Endothelial cell of umbilical vein (primary cell): Measurements from ENCODE around the gene IQGAP3. TPM values are rescaled to one million over a fixed set of nuclear protein-coding genes. Genes with fewer than 3 reads are reported as not detected.
A peak's percentile ranks its signal among the peaks of the same experiment; 100 is the strongest.

Experiments
- BruUV-seq: library from RNA; stranded (reverse); fragments of 400-500 nt; replicated peaks from 2 replicates; lab custom pipeline; 2021; lab: Mats Ljungman, UMichigan
- CTCF ChIA-PET: fragments of 300-600, 350-600 bp; sonication (Branson Sonifier 250); formaldehyde crosslinking; loops from one replicate; lab custom pipeline; 2021; ENCODE audit warnings: antibody characterized with exemption, inconsistent platforms; lab: Charles Lee
- POLR2A ChIA-PET: fragments of 300-600, 350-600 bp; sonication (Branson Sonifier 250); formaldehyde crosslinking; loops from one replicate; lab custom pipeline; 2021; ENCODE audit warnings: antibody characterized with exemption, inconsistent platforms; lab: Charles Lee
- DNase-seq: peaks from one replicate; pipeline ENCODE4 v3.0.0-alpha.2; 2011; ENCODE audit warnings: low read depth, low spot score
- FAIRE-seq: peaks from 2 replicates; lab custom pipeline; 2011; peaks lifted over from hg19 to GRCh38; lab: Jason Lieb, UNC
- H2AFZ ChIP-seq: 2 replicates; pipeline ENCODE4 v1.6.0; 2012; ENCODE audit warnings: low read depth, low read length, control low read depth, inconsistent platforms
- H3K27ac ChIP-seq: 2 replicates; pipeline ENCODE4 v1.5.1; 2011; ENCODE audit warnings: low read depth, mild to moderate bottlenecking, control low read depth, low read length, moderate library complexity; ENCODE audit not compliant: insufficient read depth
- H3K27me3 ChIP-seq, 2 experiments: 2 replicates each; pipeline versions ENCODE4 v1.6.0 to v1.6.1; 2011; ENCODE audit warnings: low read length in 2 of 2, mixed read lengths in 1 of 2; ENCODE audit not compliant: control insufficient read depth in 2 of 2, insufficient read depth in 2 of 2
- H3K36me3 ChIP-seq, 2 experiments: 2 replicates in 1 of 2; 3 replicates in 1 of 2; pipeline ENCODE4 v1.5.1; 2011; ENCODE audit warnings: low read length in 2 of 2, mild to moderate bottlenecking in 1 of 2, moderate library complexity in 1 of 2; ENCODE audit not compliant: control insufficient read depth in 2 of 2, insufficient read depth in 2 of 2; ENCODE audit errors: extremely low read depth in 1 of 2
- H3K4me1 ChIP-seq: 3 replicates; pipeline ENCODE4 v1.5.1; 2011; ENCODE audit warnings: mild to moderate bottlenecking, low read length; ENCODE audit not compliant: control insufficient read depth, insufficient read depth; ENCODE audit errors: extremely low read depth
- H3K4me2 ChIP-seq: 2 replicates; pipeline ENCODE4 v1.6.1; 2011; ENCODE audit warnings: low read length, control low read depth, mixed read lengths; ENCODE audit not compliant: insufficient read depth
- H3K4me3 ChIP-seq, 3 experiments: fragments of 200-600 bp in 1 of 3; sonication (generic), shearing (Covaris generic) in 1 of 3; replicated peaks in 1 of 3; 2 replicates each; pipeline ENCODE4 v1.5.1; 2011 to 2016; ENCODE audit warnings: control low read depth in 3 of 3, low read length in 3 of 3, mild to moderate bottlenecking in 2 of 3, inconsistent platforms in 1 of 3, low read depth in 1 of 3, moderate library complexity in 1 of 3; ENCODE audit not compliant: insufficient read depth in 1 of 3
- H3K79me2 ChIP-seq: 2 replicates; pipeline ENCODE4 v1.6.0; 2012; ENCODE audit warnings: low read length, inconsistent platforms; ENCODE audit not compliant: control insufficient read depth, insufficient read depth
- H3K9ac ChIP-seq: replicated peaks from 2 replicates; pipeline ENCODE3; 2011; ENCODE audit warnings: low read length, control low read depth; ENCODE audit not compliant: insufficient read depth; ENCODE audit errors: extremely low read depth
- H3K9me1 ChIP-seq: replicated peaks from 3 replicates; pipeline ENCODE4 v1.6.0; 2011; ENCODE audit warnings: mild to moderate bottlenecking, low read length; ENCODE audit not compliant: control insufficient read depth, insufficient read depth; ENCODE audit errors: extremely low read depth
- H3K9me3 ChIP-seq: replicated peaks from 2 replicates; pipeline ENCODE4 v1.5.1; 2012; ENCODE audit warnings: low read length, inconsistent platforms; ENCODE audit not compliant: control insufficient read depth, insufficient read depth
- H4K20me1 ChIP-seq: replicated peaks from 2 replicates; pipeline ENCODE3; 2011; ENCODE audit warnings: mild to moderate bottlenecking, low read length; ENCODE audit not compliant: control insufficient read depth, insufficient read depth; ENCODE audit errors: extremely low read depth
- EZH2 ChIP-seq: IDR thresholded peaks from 2 replicates; pipeline ENCODE4 v1.6.1; 2012; ENCODE audit warnings: borderline replicate concordance, low read depth, mild to moderate bottlenecking, moderate library complexity, low read length, inconsistent platforms; ENCODE audit not compliant: severe bottlenecking
- FOS ChIP-seq: IDR thresholded peaks from 2 replicates; pipeline ENCODE4 v1.6.1; 2011; ENCODE audit warnings: mild to moderate bottlenecking, low read length, moderate library complexity, borderline replicate concordance; ENCODE audit not compliant: insufficient read depth
- GATA2 ChIP-seq: IDR thresholded peaks from 2 replicates; pipeline ENCODE4 v1.7.0; 2011; ENCODE audit warnings: low read depth, mild to moderate bottlenecking, moderate library complexity, mixed read lengths, low read length; ENCODE audit not compliant: insufficient read length, insufficient read depth
- JUN ChIP-seq: IDR thresholded peaks from 2 replicates; pipeline ENCODE4 v1.6.1; 2011; ENCODE audit warnings: borderline replicate concordance, low read depth; ENCODE audit not compliant: insufficient read length, insufficient read depth
- MYC ChIP-seq: IDR thresholded peaks from one replicate; pipeline ENCODE4 v1.6.1; 2011; ENCODE audit warnings: mild to moderate bottlenecking, low read depth, low read length
- POLR2A ChIP-seq: IDR thresholded peaks from 2 replicates; pipeline ENCODE4 v1.6.1; 2012; ENCODE audit warnings: low read depth, mild to moderate bottlenecking, control low read depth, low read length
- POLR2AphosphoS5 ChIP-seq: IDR thresholded peaks from 2 replicates; pipeline ENCODE4 v1.6.1; 2012; ENCODE audit warnings: low read depth, mild to moderate bottlenecking, control low read depth, low read length, moderate library complexity; ENCODE audit not compliant: insufficient read depth
- dilution Hi-C: fragments of 300-500 bp; cut with MboI; formaldehyde crosslinking; loops from one replicate; pipeline ENCODE4 v1.15.0; 2019; ENCODE audit warnings: low sequenced_read_pairs; ENCODE audit not compliant: extremely low pct_ligation_motif_present
- intact Hi-C: fragments of 100-400 bp; cut with micrococcal nuclease; formaldehyde crosslinking; loops from one replicate; pipeline ENCODE4 v1.10.0; 2022
- polyA plus RNA-seq, 4 experiments: library from polyadenylated mRNA; depleted of rRNA in 3 of 4; stranded (reverse) in 3 of 4; unstranded in 1 of 4; fragments of >200 nt; gene quantifications; 2 replicates each; pipeline versions ENCODE4 v1.2.1 to v1.2.3, GENCODE V29; 2011 to 2012; ENCODE audit warnings: missing spikeins in 1 of 4
- total RNA-seq: library from RNA; stranded (reverse); gene quantifications from 2 replicates; pipeline ENCODE4 v1.2.3, GENCODE V29; 2021
- TF ChIP-seq, protein P1 (sequence below), 2 donors: IDR thresholded peaks; 1 replicate in 1 of 2; 2 replicates in 1 of 2; pipeline ENCODE4 v1.5.1; 2011; ENCODE audit warnings: low read length in 2 of 2, mild to moderate bottlenecking in 2 of 2, moderate library complexity in 2 of 2, control low read depth in 1 of 2, inconsistent platforms in 1 of 2, low read depth in 1 of 2; ENCODE audit not compliant: insufficient read depth in 1 of 2; ENCODE audit errors: extremely low read depth in 1 of 2
- TF ChIP-seq, protein P2 (sequence below): IDR thresholded peaks from 2 replicates; pipeline ENCODE4 v1.6.1; 2011; ENCODE audit not compliant: insufficient read depth, insufficient read length

The IQGAP3 gene
- total and polyA plus RNA-seq, 2 donors (not counting 3 experiments of a cell fraction or from before 2014, with no cell fraction given) = 28.3 to 60.7 TPM

DNA sequence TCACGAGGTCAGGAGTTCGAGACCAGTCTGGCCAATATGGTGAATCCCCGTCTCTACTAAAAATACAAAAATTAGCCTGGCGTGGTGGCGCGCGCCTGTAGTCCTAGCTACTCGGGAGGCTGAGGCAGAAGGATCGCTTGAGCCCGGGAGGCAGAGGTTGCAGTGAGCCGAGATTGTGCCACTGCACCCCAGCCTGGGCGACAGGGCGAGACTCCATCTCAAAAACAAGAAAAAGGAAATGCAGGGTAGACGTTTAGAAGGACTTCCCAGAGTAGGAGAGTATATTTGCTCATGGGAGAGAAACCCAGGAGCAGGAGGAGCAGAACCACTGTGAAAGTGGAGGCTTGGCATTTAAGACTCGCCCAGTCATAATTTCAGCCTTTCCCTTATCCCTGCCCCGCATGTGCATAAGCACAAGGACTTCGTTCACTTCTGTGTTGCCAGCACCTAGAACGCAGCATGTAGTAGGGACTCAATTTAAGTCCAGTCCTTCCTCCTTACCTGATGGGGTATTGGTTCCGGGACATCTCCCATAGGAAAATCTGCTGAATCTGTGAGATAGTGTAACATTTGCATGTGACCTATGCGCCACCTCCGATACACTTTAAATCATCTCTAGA is 66.6 kb downstream of the IQGAP3 start:
- CTCF ChIA-PET = interaction anchor here (1.3 to 3.7 kb wide), 2 partner anchors 9 to 25 kb away, joined by 6 to 16 read pairs; no protein-coding TSS in a partner anchor
- TF ChIP-seq EZH2 (no peak), POLR2A (no peak), JUN (no peak), FOS (no peak), POLR2AphosphoS5 (no peak), MYC (no peak), GATA2 (no peak)
- TF ChIP-seq, protein P1, sequence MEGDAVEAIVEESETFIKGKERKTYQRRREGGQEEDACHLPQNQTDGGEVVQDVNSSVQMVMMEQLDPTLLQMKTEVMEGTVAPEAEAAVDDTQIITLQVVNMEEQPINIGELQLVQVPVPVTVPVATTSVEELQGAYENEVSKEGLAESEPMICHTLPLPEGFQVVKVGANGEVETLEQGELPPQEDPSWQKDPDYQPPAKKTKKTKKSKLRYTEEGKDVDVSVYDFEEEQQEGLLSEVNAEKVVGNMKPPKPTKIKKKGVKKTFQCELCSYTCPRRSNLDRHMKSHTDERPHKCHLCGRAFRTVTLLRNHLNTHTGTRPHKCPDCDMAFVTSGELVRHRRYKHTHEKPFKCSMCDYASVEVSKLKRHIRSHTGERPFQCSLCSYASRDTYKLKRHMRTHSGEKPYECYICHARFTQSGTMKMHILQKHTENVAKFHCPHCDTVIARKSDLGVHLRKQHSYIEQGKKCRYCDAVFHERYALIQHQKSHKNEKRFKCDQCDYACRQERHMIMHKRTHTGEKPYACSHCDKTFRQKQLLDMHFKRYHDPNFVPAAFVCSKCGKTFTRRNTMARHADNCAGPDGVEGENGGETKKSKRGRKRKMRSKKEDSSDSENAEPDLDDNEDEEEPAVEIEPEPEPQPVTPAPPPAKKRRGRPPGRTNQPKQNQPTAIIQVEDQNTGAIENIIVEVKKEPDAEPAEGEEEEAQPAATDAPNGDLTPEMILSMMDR (IDR thresholded peaks at IDR 0.05; ENCODE audit: extremely low read depth in 1 of 2, insufficient read depth in 1 of 2, low read depth in 1 of 2, low read length in 2 of 2) = no peak
- TF ChIP-seq, protein P2, sequence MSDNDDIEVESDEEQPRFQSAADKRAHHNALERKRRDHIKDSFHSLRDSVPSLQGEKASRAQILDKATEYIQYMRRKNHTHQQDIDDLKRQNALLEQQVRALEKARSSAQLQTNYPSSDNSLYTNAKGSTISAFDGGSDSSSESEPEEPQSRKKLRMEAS = no peak
- peak overlapping the region; percentile 100 for H3K27ac ChIP-seq
- DNase-seq (no peak), FAIRE-seq (no peak)
- H3K9me3 ChIP-seq = no peaks in the 10 kb centered on the region
- no peaks in the 10 kb centered on the region for H3K9me1 ChIP-seq
- dilution Hi-C loops = no loop called here
- intact Hi-C loops = loop anchor here (1.0 to 10.0 kb wide), 3 partner anchors 25 to 389 kb away; partner anchors contain the start of genes CCT3, PEAR1 and TSACC
- no peaks in the 10 kb centered on the region for H3K79me2 ChIP-seq
- no peaks in the 10 kb centered on the region for H3K36me3 ChIP-seq
- H4K20me1 ChIP-seq = no peaks in the 10 kb centered on the region
- no TSS peak for BruUV-seq
- no peak overlapping the region for H3K4me2 ChIP-seq
- H2AFZ ChIP-seq = no peak overlapping the region
- no peak overlapping the region for H3K4me3 ChIP-seq
- POLR2A ChIA-PET = interaction anchor here (0.6 kb wide), 1 partner anchor 27 kb away, joined by 3 read pairs; no protein-coding TSS in a partner anchor
- peak overlapping the region; percentile 98 for H3K9ac ChIP-seq
- no peaks in the 10 kb centered on the region for H3K27me3 ChIP-seq
- H3K4me1 ChIP-seq = peaks cover 38% of the 10 kb centered on the region
